Erythroblast (primary cell): ENCODE measurements around the gene KANK4.

Experiments
- GATA1 ChIP-seq: IDR thresholded peaks from 2 replicates; pipeline ENCODE4 v1.6.1; 2011; ENCODE audit warnings: low read depth, mild to moderate bottlenecking, control low read depth, low read length, moderate library complexity
- POLR2A ChIP-seq: IDR thresholded peaks from 2 replicates; pipeline ENCODE4 v1.6.1; 2011; ENCODE audit warnings: mild to moderate bottlenecking, low read length

- TF ChIP-seq POLR2A (no peak), GATA1 (no peak)
These were observed 32.4 kb downstream of the KANK4 start for GRCh38 chr1:62286786-62287224.
